Breast epithelium (tissue), 3 donors: ENCODE data around the gene DUSP22.

ENCODE experiments used
- CTCF ChIP-seq, 3 donors: fragments of 450-650 bp; IDR thresholded peaks; one replicate each; pipeline ENCODE4 v1.5.1; 2016 to 2017; ENCODE audit warnings: antibody characterized with exemption in 3 of 3, mild to moderate bottlenecking in 3 of 3, moderate library complexity in 3 of 3
- POLR2AphosphoS5 ChIP-seq, 3 donors: sonication (generic); formaldehyde crosslinking; IDR thresholded peaks; one replicate each; pipeline ENCODE4 v1.6.1; 2017; ENCODE audit warnings: antibody characterized with exemption in 3 of 3

- TF ChIP-seq CTCF (IDR thresholded peaks at IDR 0.05) (no peak), POLR2AphosphoS5 (IDR thresholded peaks at IDR 0.05) (no peak)
Measured at GRCh38 chr6:353642-354614, 61.6 kb downstream of the DUSP22 start.
